Activated effector memory CD4-positive, alpha-beta T cell treated with anti-CD3 and anti-CD28 coated beads, Interleukin-2, amount 50 U/mL, for 16 hours (primary cell): ENCODE measurements around the gene PRKCQ.
"Not testable (repeated sequence)": the region's sequence is repeated elsewhere in the genome, so short reads cannot be mapped to it uniquely, and the experiment has no call there.

Source experiments
- DNase-seq: peaks from one replicate; pipeline ENCODE4 v3.0.0-alpha.2; 2020

The PRKCQ gene

DNA sequence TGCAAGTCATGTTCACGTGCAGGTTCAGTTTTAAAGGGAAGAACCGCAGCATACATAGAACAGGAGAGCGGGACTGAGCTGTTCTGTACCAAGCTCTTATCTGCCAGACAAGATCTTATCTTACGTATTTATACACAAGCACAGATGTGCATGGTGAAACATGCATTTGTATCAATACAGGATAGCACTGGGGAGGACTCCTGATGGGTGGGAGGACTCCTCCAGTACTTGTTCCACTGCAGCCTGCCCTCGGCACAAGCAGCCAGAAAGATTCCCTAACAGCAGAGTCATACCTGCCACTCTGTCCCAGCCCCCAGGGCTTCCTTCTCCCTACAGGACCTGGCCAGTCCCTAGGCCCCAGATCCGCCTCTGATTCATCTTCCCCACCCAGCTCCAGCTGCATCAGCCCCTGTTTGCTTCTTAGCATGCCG lies 13.2 kb upstream of the PRKCQ start:
- DNase-seq = peak; percentile 73

DNA sequence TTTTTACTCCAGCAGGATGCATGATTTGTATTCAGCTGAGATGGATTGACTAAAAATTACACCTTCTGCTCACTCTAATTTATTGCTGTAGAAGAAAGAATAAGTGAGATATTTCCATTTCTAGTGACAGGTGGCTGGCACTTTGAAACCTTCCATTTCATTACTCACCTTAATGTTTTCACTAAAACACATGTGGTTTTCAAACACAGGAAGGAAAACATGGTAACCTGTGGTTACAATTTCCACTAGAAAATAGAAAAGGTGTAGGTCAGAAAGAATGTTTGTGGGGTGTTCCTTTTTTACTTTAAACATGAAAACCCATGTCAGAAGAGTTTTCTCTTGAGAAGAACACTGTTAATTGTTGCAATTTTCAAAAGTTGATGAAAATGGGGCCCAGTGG lies 12.0 kb upstream of the PRKCQ start:
- DNase-seq = no peak

DNA sequence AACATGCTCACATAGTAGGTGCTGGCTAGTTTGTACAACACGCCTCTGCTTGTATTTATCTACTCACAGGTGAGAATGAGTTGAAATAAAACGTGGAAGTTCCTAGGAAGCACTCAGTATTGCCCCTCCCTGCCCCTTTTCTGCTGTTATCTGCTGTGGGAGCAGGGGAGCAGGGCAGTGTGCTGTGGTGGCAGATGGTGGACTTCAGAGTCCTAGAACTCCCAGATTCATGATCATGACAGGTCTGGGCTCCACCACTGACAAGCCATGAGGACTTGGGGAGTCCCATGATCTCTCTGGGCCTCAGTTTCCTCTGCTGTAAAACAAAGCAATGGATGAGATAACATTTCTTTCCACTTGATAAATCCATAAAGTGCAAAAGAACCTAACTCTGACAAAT lies 11.6 kb upstream of the PRKCQ start:
- DNase-seq = no peak

DNA sequence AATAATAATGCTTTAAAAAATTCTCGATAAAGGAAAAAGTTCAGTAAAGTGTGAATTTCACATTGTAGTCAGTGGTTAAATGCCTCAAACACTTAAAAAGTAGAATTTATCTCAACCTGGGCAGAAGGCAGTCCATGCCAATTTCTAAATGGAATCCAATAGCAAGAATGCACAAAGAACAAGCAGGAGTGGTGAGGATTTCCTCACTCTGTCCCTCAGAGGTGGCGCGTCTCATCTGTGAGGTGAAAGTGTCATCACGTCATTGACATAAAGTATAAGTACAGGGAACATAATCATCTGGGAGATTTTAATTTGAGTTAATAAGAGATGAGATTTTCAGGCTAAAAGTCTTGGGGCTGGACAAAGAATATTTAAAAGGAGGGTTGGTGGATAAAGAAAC lies 10.0 kb upstream of the PRKCQ start:
- no peak for DNase-seq

DNA sequence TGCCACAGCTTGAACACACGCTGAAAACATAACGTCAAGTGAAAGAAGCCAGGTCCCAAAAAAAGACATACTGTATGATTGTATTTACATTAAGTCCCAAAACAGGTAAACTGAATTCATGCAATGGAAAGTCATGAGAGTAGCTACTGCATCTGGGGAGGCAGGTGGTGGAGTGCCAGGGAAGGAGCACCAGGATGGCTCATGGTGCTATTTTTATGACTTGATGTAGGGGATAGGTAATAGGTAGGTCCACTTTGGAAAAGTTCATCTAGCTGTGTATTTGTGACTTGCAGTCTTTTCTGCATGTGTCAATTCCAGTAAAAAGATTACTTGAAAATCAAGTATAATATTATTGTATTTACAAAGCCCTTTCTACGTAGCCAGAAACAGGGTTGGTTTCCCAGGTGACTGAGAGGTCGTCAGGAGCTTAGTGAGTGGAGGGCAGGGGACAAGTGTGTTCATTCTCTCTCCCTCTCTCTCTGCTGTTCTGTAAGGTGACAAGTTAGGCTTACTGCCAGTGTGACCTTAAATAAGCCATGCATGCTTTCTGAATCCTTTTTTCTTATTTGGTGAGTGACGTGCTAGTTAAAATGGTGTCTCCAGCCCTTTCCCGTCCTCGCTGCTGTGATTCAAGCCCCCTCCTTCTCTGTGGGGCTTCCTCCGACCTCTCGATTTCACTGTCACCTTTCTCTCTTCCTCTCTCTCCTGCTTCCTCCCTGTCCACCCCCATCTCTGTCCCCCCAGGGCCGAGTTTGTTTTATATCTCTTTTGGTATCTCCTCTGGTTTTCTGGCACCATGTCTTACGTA lies 9.4 kb upstream of the PRKCQ start:
- no peak for DNase-seq

DNA sequence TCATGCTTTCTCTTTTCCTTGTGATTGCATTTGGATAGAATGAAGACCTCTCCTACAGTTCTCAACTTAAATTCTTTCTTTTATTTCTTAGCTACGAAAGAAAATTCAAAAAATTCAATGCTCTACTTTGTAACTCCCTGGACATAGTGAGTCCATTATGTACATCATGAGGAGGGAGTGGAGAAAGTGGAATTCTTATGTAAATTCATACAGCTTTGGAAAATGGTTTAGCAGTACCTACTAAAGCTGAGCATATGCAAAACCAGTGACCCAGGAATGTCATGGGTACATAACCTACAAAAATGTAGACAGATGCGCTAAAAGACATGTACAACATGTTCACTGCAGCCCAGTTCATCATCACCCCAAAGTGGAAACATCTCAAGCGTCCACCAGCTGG lies 8.8 kb upstream of the PRKCQ start:
- DNase-seq = no peak

DNA sequence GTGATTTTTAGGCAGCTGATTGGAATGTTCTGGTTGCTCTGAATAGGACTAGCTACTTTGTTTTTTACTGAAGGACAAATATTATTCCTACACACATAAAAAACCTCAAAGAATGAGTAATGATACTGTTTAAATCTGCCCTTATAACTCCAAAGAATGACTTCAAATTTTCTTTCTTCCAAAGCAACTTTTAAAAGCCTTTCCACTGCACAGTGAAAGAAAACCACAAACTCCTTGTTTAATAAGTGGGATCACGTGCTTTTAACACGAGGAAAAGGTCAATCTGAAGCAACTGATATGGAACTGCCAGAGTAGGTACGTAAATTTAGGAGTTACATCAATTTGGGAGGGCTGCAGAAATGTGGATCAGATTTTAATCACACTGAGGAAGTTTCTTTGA lies 8.0 kb upstream of the PRKCQ start:
- DNase-seq = no peak

DNA sequence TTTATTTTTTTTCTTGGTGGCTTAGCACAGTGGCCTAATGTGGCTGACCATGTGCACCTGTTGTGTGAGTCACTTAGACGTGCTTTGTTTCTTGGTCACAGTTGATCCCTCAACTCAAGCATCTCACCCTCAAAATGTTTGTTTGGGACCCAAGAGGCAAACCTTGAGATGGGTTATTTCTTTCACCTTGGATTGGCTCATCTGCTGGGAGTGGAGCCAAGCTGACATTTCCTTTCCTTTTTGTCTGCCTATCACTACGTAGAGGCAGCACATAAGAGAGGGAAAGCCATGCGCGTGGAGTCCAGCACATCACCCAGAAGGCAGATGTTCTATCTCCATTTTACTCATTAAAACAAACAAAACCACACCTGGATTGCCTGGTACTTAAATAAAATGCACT lies 6.4 kb upstream of the PRKCQ start:
- no peak for DNase-seq

DNA sequence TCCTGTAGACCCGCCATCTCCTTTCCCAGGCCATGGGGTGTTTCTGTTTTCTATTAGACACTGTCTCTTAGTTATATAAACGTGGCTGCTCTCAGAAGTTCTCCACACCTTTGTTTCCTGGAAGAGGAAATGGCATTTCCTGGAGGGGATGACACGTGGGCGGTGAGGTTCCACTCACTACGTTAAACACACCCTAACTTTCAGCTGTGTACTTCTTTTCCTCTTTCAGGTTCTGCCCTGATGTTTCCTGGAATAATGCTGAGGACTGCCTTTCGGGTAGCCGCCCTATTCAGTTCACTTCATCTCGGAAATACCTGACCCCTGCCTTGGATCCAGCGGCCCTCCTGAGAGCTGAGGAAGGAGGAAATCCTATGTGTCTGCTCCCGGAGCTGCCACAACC lies 3.4 kb upstream of the PRKCQ start:
- DNase-seq = peak; percentile 90

DNA sequence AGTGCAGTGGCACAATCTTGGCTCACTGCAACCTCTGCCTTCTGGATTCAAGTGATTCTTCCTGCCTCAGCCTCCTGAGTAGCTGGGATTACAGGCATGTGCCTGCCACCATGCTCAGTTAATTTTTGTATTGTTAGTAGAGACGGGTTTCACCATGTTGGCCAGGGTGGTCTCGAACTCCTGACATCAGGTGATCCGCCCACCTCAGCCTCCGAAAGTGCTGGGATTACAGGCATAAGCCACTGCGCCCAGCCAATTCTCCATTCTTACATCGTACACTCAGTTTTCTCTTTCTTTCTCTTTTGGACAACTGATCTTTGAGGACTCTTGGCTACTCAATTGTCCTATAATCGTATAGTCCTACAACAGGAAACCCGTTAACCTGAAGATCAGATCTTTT lies 2.8 kb upstream of the PRKCQ start:
- not testable (repeated sequence) for DNase-seq

DNA sequence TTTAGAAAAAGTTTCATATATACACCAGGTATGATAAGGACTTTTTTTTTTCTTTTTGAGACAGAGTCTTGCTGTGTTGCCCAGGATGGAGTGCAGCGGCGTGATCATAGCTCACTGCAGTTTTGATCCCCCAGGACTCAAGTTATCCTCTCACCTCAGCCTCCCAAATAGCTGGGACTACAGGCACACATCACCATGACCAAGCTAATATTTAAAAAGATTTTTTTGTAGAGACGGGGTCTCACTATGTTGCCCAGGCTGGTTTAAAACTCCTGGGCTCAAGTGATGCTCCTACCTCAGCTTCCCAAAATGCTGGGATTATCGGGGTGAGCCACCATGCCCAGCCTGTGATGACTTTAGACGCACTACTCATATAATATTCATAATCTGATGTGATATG lies 2.2 kb upstream of the PRKCQ start:
- DNase-seq = no peak

DNA sequence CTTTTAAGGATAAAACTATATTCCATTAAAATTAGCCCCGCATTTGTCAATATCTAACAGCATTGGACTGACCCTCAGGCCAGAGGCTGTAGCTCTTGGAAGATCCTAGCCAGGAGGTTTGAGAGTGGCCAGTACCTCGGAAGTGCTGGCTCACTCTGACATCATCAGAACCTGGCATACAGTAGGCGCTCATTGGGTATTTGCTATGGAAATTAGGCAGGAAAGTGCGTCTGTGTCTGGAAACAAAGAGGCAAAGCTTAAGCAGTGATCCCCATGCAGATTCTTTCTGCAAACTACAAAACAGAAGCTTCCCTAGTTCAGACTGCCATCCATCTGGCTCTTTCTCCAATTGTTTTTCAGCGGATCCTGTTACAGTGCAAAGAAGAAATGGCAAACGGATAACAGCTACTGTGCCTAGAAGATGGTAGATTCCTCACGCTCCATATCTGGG lies 1.7 kb upstream of the PRKCQ start:
- DNase-seq = no peak

DNA sequence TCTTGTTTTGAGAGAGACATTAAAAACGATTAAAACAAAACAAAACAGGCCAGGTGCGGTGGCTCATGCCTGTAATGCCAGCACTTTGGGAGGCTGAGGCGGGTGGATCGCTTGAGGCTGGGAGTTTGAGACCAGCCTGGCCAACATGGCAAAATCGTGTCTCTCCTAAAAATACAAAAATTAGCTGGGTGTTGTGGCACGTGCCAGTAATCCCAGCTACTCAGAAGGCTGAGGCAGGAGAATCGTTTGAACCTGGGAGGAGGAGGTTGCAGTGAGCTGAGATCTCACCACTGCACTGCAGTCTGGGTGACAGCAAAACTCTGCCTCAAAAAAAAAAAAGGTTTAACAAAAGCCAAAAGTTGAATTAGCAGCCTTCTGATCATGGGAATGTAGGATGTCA lies 1.1 kb upstream of the PRKCQ start:
- DNase-seq = not testable (repeated sequence)

DNA sequence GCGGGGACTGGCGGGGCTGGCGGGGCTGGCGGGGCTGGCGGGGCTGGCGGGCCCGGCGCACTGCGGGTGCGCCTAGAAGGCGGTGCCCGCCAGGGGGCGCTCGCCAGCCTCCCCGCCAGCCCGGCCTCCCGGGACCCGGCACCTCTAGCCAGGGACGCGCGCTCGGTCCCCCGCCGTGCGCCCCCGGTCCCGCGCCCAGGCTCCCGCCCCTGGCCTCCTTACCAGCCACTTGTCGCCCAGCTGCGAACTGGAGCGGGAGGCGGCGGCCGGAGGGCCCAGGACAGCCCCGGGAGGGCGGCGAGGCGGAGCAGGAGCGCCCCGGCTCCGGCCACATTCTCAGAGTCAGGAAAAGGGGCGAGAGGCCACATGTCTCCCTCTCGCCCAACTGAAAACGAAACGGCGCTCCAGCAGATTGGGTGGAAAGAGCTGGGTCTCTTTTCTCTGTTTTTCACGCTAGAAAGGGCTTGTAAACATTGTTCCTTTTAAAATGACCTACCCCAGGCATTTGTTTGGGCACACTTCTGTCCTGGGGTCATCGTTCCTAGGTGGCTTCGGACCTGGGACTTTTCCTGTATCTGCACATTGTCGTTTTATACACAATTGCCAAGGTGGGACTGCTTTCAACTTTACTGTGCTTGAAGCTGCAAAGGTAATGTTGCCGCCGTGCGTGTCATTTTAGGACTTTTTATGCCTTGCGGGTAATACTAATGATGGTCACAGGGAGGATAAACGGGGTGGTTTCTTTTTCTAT lies 378 bp upstream of the PRKCQ start:
- DNase-seq = peak; percentile 95

DNA sequence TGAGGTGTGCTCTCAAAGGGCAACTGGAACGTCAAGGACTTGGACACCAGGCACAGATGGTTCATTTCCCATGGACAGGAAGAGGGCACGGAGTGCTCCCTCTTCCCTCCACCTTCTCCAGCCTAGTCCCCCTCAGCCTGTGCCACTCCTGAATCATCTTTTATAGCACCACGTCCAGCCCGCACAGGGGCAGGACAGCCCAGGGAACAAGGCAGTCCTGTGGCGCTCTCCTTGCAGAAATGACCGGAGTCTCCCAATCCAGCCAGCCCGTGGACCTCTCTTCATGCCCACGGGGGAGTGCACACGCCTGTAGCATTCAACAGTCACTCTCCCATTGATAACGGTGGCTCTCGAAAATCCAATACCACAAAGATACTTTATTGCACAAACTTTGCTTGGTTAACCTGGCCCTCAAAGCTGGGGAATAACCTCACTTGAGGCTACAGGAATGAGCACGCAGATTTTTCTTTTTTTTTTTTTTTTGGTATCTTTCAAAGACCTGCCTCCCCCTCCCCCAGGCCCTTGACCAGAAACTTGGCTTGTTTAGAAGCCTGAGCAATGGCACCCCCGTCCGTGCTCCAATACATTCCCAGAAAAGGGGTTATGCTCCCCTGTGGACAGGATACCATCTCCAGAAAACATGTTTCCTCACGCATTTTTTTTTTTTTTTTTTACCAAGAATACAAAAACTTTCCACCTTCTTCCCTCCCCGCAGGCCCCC lies 733 bp downstream of the PRKCQ start:
- peak; percentile 70 for DNase-seq

DNA sequence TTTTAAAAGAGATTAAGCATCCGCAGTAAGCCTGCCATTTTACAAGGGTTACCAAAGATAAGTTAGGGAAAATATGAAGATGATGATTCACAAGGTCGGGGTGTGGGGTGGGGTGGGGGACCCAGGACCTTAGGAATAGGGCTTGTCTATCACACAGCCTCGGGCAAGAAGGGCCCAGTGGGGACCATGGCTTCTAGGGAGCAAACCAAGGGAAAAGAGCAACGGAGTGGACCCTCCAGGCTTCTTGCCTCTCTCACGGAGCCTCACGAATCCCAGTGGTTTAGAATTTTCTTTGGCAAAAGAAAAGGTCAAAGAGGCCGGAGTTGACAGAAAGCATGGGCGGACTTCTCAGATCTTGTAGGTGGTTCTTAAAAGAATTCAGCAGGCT lies 1.3 kb downstream of the PRKCQ start:
- peak; percentile 69 for DNase-seq

DNA sequence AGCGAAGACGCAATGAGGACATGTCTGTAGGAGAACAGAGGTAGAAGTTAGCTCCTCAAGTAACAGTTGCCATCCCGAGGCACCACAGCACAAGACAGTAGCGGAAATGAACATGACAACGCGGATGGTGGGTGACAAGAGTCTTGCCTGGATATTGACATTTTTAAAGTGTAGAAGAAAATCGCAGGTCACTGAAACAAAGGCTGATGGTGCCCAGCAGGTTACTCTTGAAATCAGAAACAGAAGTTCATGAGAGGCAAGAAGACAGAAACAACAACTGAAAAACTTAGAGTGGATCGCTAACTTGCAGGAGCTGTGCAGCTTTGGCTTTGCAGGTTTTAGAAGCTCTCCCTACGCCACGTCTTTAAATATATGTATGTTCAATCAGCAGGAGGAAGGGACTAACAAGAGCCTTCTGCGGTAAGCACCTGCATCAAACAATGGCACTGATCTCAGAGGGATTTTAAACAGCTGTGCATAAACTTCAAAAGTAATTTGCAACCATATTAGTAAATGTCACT lies 1.8 kb downstream of the PRKCQ start:
- DNase-seq = peak; percentile 71

DNA sequence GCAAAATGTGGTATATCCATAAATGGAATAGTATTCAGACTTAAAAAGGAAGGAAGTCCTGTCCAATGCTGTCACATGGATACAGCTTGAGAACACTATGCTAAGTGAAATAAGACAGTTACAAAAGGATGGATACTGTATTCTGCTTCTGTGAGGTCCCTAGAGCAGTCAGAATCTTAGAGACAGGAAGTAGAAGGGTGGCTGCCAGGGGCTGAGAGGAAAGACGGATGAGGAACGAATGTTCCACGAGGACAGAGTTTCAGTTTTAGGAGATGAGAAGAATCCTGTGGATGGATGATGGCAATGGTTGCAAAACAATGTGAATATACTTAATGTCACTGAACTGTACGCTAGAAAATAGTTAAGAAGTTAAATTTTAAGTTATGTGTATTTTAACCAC lies 3.8 kb downstream of the PRKCQ start:
- no peak for DNase-seq

DNA sequence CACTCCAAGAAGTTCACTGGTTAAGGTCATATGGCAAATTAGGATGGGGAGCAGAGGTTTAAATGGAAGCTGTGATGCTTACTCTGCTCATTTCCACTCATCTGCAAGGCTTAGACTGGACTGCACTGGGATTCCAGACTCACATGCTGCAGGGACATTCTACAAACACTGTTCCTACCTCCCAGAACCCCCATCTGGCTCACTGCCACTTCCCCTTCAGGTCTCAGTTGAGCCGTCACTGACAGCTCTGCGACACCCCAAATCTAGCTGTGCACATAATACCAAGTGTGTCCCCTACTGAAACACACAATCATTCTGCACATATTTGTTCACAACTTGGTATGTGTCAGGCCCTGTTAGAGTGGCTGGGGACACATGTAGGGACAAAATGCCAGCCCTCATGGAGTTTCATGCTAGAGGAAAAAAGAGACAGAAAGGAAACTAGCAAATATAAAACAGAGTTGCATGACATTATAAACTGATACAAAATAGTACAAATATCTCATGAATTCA lies 5.4 kb downstream of the PRKCQ start:
- no peak for DNase-seq

DNA sequence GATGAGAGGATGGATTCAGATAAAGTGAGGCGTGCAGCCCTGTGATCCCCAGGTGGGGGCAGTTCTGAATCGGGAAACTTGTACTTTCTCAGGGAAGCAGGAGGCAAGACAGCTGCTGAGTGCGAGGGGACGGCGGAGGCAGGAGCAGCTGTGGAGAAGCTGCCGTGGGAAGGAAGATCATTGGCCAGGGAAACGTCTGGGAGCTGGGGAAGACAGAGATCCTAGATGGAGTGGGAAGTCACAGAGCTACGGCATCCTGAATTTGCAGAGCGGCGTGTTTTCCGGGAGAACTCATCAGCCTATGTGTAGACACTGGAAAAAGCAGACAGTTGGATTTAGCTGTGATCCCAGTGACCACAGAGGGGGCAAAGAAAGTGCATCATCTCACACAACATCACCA lies 9.2 kb downstream of the PRKCQ start:
- no peak for DNase-seq

DNA sequence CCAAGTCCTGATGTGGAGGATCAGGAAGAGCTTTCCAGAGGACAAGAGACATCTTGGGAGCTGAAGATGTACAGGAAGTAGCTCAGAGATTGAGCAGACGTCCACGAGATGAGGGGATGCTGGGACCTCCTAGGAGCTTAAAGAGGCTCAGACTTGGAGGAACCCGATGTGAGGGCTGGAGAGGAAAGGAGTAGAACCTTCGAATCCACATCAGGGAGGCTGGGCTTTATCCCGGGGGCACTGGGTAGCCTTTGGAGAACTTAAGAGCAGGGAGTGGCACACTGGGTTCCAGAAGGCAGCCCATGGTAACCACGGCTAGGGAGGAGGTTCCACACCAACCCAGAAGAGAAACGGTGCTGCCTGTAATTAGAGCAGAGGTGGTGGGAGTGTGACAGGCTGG lies 10.8 kb downstream of the PRKCQ start:
- no peak for DNase-seq

DNA sequence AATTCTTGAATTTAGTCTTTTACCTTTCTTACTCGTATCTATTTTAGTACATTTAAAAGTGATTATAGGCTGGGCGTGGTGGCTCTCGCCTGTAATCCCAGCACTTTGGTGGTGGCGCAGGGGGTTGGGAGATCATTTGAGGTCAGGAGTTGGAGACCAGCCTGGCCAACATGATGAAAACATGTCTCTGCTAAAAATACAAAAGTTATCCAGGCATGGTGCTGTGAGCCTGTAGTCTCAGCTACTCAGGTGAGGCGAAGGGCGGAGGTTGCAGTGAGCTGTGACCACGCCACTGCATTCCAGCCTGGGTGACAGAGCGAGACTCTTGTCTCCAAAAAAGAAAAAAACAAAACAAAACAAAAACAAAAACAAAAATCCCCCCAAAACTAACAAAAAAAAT lies 12.2 kb downstream of the PRKCQ start:
- DNase-seq = no peak

DNA sequence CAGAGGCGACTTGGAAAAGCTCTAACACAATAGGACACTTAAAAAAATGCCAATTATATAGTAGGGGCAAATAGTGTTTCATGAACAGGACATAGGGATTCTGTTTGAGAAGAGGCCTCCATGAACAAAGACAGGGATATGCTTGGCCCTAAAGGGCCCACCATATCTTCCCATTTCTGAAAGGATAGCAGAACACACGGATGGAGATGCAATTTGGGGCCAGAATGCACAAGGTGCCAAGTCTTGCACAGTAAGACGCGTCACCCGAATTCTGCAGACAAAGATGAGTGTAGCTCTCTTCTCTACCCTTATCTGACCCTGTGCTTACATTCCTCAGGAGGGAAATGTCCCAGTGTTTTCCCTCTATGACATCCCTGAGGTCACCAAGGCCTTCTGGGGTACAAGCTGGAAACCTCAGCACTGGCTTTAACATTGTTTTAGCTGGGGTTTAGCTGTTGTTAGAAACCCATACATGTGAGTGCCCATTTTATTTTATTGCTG lies 12.8 kb downstream of the PRKCQ start:
- no peak for DNase-seq
